T follicular helper cell (primary cell): ENCODE measurements around the gene FUT8.

Experiments
- DNase-seq: peaks from one replicate; pipeline ENCODE4 v3.0.0-alpha.2; 2020; ENCODE audit warnings: low read depth

FUT8 gene

DNA sequence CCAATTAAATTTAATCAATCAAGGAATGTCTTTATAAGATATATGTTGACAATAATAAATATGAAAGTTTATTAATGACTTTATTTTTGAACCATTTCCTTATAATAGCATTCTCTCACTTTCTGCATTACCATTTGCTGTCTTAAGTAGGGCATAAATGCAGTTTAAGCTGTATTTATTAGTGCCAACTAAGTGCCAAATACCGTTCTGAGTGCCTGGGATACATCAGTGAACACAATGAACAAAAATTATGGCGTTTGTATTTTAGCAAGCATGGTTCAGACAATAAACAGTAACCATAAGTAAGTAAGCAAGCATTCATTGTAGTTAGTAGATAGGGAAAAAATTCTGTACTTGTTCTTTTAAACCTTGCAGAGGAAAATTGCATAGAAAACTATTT is 145.8 kb downstream of the FUT8 start:
- DNase-seq, result no peak

DNA sequence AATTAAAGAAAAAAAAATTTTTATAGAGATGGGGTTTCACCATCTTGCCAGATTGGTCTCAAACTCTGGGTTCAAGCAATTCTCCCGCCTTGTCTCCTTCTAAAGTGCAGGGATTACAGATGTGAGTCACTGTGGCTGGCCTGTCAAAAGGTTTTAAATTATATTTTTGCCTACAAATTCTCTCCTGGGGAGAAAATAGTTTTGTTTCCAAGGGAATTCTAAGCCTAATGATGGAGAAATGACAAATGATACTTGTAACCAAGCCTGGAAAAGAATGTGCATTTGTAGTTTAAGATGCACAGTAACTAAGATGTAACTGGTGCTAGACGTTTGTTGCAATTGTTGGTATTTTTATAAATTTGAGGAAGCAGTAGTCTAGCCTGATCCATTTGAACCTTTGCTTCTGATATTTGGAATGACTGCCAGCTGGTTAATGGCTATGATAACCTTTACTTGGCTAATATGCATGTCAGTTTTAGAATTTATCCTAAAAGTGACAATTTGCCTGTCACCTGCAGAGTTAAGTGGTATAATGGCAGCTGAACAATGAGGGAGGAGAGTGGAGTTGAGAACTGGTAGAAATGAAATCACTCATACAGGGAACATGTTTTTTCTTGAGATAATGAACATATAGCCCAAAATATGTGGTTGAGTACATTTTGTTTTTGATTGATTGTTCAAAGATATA is 148.0 kb downstream of the FUT8 start:
- DNase-seq, result no peak

DNA sequence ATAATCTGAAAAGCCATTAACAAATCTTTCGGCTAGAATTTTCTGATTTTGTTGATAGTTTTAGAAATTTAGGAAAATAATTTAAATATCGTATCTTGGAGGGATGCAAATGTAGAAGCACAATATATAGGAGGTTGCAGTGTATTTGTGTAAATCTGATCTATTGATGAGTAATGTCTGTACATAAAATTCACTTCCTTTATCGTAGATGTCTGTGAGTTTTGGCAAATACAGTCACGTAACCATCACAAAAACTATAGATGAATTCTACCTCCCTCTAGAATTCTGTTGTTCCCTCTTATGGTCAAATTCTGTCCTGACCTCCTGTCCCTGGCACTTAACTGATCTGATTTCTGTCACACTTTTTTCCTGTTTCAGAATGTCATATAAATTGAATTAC is 151.8 kb downstream of the FUT8 start:
- no peak for DNase-seq

DNA sequence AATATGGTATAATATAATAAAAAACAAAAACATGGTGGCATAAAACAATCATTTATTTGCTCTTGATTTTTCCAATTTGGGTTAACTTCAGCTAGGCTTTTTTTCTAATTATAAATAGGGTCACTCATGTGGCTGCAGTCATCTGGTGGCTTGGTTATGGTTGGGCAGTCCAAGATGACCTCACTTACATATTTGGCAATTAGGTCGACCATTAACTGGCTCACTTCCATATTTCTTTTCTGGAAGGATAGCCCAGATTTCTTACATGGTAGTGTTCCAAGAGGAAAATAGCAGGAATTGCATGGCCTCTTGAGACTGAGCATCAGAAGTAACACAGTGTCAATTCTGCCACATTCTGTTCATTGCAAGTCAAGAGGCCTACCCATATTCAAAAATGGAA is 153.4 kb downstream of the FUT8 start:
- DNase-seq, result no peak

GRCh38 chr14:65566820-65567522 is 154.4 kb downstream of the FUT8 start:
- DNase-seq, result no peak

GRCh38 chr14:65574611-65575010 is 162.1 kb downstream of the FUT8 start:
- DNase-seq, result no peak

DNA sequence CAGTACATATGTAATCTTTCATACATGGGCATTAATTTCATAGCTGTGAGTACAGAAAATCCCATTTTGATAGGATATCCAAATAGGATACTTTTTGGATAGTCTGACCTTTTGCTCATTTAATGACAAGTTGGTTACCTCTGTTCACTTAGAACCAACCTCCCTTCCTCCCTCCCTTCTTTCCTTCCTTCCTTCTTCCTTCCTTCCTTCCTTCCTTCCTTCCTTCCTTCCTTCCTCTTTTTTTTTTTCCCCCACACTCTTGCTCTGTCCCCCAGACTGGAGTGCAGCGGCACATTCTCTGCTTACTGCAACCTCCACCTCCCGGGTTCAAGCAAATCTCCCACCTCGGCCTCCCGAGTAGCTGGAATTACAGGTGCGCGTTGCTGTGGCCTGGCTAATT is 162.9 kb downstream of the FUT8 start:
- DNase-seq, result no peak

- no peak for DNase-seq
These were observed 168.4 kb downstream of the FUT8 start for GRCh38 chr14:65580973-65581372.

DNA sequence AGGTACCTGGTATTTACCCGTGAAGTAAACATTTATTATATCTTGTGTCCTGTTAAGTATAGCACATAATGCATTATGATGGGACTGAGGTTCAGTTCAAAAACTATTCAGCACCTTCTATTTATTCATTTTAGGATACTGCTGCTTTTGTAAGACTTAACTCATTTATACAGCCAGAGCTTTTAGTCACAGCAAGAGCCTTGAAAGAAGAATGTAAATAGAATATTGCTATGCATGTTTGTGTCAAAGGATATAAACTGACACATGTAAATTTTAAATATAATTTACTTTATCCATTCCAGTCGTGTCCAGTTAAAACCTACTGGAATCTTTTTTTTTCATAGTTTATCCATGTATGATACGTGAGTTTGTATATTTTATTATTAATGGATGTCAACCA is 168.8 kb downstream of the FUT8 start:
- no peak for DNase-seq

GRCh38 chr14:65581799-65582198 is 169.3 kb downstream of the FUT8 start:
- DNase-seq, result no peak

GRCh38 chr14:65585216-65585615 is 172.7 kb downstream of the FUT8 start:
- no peak for DNase-seq

GRCh38 chr14:65588426-65589140 is 176.1 kb downstream of the FUT8 start:
- no peak for DNase-seq

GRCh38 chr14:65594153-65594881 is 181.8 kb downstream of the FUT8 start:
- DNase-seq, result no peak

GRCh38 chr14:65594882-65595237 is 182.3 kb downstream of the FUT8 start:
- DNase-seq, result no peak

DNA sequence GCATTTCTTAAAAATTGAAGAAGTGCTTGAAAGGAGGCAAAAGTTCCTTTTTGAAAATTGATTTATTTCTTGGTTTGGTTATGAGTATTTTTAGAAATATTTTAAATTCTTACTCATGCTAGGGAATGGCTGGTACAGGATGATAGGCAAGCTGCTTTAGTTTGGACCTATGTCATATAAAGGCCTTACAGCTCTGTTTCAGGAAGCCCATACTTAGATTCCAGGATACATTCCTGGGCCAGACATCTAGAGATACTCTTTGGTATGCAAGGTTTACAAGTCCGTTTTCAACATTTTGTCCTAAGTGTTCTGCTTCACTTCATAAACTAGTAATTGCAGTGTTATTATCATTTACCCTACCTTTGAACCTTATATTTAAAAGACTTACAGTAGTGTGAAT is 186.8 kb downstream of the FUT8 start:
- DNase-seq, result no peak

- DNase-seq, result no peak
These were observed 188.2 kb downstream of the FUT8 start for GRCh38 chr14:65600742-65601141.

DNA sequence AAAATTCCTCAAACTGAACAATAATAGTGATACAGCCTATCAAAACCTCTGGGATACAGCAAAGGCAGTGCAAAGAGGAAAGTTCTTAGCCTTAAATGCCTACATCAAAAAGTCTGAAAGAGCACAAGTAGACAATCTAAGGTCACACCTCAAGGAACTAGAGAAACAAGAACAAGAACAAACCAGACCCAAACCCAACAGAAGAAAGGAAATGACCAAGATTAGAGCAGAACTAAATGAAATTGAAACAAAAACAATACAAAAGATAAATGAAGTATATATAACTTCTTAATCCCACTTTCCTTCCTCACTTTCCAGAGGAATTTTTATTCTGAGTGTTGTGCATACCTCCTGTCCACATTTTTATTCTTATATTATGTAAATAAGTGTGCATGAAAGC is 192.0 kb downstream of the FUT8 start:
- DNase-seq, result no peak

DNA sequence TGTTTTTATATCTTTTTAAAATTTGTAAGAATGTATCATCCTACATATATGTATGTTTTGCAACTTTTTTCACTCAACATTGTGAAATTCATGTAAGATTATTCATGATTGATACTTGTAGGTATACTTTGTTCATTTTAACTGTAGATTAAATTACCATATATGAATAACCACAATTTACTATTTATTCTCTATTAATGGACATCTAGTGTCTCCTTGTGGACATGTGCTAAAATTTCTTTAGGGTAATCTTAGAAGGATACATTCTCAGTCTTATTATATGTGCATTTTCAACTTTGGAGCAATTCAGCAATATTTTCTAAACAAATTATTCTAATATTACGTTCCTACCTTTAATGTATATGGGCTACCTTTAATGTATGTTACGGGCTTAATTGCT is 192.4 kb downstream of the FUT8 start:
- no peak for DNase-seq

GRCh38 chr14:65606460-65606859 is 193.9 kb downstream of the FUT8 start:
- no peak for DNase-seq

DNA sequence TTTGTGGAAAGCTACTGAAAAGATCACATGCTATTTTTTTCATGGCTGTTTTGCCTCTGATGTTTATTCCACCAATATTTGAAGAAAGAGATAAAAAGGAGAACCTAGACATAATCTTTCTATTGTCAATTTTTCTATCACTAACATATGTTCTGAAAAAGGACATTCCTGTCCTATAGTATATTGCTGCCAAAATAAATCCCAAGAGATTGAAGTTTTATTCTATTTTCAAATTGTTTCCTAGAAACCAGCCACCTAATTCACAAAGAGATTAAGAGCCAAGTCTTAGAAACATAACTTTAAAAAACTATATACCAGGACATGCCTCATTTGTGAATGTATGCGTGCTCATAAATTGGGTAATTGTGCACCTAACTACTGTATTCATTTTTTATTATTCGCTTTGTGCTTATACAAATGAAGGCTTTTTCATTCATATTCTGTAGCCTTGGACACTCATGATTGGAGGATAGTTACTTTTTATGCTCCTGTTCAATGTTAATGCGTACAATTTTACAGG is 200.7 kb downstream of the FUT8 start:
- no peak for DNase-seq

- no peak for DNase-seq
These were observed 206.5 kb downstream of the FUT8 start for GRCh38 chr14:65618996-65619395.

DNA sequence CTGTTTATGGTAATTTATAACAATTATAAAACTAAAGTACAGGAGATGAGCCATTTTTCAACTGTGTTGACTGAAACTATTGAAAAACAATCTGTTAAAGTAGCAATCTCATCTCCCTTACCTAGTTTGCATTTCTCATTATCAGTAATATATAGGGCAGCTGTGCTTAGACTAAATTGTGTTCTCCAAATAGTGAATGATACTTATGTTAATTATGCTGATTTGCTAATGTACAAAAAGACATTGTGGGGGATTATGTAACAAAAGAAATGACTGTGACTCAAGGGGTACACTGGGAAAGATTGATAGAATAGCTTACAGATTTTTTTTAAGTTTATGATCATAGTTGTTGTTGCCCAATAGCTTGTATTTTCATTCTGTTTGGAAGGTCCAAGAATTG is 207.7 kb downstream of the FUT8 start:
- no peak for DNase-seq
